GM12864 (cell line): ENCODE measurements around the gene LTB4R2.

Source experiments
- DNase-seq: peaks from one replicate; pipeline ENCODE4 v3.0.0-alpha.2; 2011; ENCODE audit warnings: low read depth
- H3K4me3 ChIP-seq: 2 replicates; pipeline ENCODE4 v1.5.1; 2011; ENCODE audit warnings: mild to moderate bottlenecking, low read depth, low read length, control low read depth
- CTCF ChIP-seq: IDR thresholded peaks from 2 replicates; pipeline ENCODE4 v1.5.1; 2011; ENCODE audit warnings: low read depth, mild to moderate bottlenecking, moderate library complexity, low read length, control low read depth, inconsistent platforms; ENCODE audit errors: missing control alignments

LTB4R2 gene

GRCh38 chr14:24309538-24310264, at the start of gene LTB4R2:
TSS of gene LTB4R2 (plus strand) at chr14:24310140. CDS start at chr14:24310665, 525 bp downstream.
- no peak for TF ChIP-seq CTCF
- DNase-seq: no peak

GRCh38 chr14:24260780-24261157, 49.2 kb upstream of the LTB4R2 start:
- no peak overlapping the region for H3K4me3 ChIP-seq
- DNase-seq: no peak
- TF ChIP-seq CTCF: no peak

More at GRCh38 chr14:24309538-24310264, at the start of gene LTB4R2:
- peak within 1 kb of the TSS; percentile 50 for H3K4me3 ChIP-seq

- no peak for TF ChIP-seq CTCF
- no peak for DNase-seq
- H3K4me3 ChIP-seq: no peak overlapping the region
These were observed 48.5 kb upstream of the LTB4R2 start for GRCh38 chr14:24261256-24261968.

- no peak for TF ChIP-seq CTCF
- DNase-seq: no peak
- no peak overlapping the region for H3K4me3 ChIP-seq
These were observed 48.0 kb upstream of the LTB4R2 start for GRCh38 chr14:24261969-24262327.

- no peak for TF ChIP-seq CTCF
- H3K4me3 ChIP-seq: no peak within 1 kb of the TSS
- DNase-seq: no peak
These were observed 46.9 kb upstream of the LTB4R2 start, which contains the start of gene TGM1 for GRCh38 chr14:24262821-24263733. TSS of gene TGM1 (minus strand) at chr14:24263177. CDS start at chr14:24262352, 825 bp downstream.

- no peak for TF ChIP-seq CTCF
- no peak overlapping the region for H3K4me3 ChIP-seq
- no peak for DNase-seq
These were observed 46.1 kb upstream of the LTB4R2 start for GRCh38 chr14:24263848-24264247.
